T-helper 9 cell (primary cell): Measurements from ENCODE around the gene ENOPH1.
"Not testable (repeated sequence)": the region's sequence is repeated elsewhere in the genome, so short reads cannot be mapped to it uniquely, and the experiment has no call there.

ENCODE experiments used
- DNase-seq: peaks from one replicate; pipeline ENCODE4 v3.0.0-alpha.2; 2020

ENOPH1 gene

DNA sequence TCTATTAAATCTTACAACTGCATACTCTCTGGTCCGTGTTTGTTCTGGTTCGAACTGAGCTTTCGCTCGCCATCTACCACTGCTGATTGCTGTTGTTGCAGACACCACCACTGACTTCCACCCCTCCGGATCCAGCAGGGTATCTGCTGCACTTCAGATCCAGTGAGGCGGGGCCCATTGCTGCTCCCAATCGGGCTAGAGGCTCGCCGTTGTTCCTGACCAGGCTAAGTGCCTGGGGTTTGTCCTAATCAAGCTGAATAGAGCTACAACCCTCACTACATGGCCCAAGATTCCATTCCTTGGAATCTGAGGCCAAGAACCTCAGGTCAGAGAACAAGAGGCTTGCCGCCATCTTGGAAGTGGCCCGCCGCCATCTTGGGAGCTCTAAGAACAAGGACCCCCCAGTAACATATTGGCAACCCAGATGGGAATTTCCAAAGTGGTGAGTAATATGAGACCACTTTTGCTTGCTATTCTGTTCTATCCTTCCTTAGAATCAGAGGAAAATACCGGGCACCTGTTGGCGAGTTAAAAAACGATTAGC lies 43.3 kb downstream of the ENOPH1 start:
- no peak for DNase-seq

DNA sequence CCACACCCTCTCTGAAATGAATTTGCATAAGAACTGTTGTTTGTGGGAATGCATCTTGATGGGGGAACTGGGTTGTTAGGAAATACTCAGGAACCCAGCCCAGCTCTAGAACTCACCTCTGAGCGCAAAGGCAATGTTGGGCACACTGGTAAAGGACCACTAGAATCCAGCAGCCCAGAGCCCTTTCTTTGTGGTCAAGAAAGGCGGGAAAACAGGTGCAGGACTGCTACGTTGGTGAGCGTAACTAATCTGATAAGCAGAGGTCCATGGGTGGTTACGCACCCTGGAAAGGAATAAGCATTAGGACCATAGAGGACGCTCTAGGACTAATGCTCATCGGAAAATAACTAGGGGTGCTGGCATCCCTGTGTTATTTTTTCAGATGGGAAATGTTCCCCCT lies 45.5 kb downstream of the ENOPH1 start:
- not testable (repeated sequence) for DNase-seq

DNA sequence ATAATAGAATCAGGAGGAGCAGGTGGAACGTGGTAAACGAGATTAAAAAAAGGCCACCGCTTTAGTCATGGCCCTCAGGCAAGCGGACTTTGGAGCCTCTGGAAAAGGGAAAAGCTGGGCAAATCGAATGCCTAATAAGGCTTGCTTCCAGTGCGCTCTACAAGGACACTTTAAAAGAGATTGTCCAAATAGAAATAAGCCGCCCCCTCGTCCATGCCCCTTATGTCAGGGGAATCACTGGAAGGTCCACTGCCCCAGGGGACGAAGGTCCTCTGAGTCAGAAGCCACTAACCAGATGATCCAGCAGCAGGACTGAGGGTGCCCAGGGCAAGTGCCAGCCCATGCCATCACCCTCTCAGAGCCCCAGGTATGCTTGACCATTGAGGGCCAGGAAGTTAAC lies 47.1 kb downstream of the ENOPH1 start:
- DNase-seq = not testable (repeated sequence)

DNA sequence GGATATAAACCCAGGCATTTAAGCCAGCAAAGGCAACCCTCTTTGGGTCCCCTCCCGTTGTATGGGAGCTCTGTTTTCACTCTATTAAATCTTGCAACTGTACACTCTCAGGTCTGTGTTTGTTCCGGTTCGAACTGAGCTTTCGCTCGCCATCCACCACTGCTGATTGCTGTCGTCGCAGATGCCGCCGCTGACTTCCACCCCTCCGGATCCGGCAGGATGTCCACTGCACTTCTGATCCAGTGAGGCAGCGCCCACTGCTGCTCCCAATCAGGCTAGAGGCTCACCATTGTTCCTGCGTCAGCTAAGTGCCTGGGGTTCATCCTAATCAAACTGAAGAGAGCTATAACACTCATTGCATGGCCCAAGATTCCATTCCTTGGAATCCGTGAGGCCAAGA lies 49.2 kb downstream of the ENOPH1 start:
- no peak for DNase-seq

DNA sequence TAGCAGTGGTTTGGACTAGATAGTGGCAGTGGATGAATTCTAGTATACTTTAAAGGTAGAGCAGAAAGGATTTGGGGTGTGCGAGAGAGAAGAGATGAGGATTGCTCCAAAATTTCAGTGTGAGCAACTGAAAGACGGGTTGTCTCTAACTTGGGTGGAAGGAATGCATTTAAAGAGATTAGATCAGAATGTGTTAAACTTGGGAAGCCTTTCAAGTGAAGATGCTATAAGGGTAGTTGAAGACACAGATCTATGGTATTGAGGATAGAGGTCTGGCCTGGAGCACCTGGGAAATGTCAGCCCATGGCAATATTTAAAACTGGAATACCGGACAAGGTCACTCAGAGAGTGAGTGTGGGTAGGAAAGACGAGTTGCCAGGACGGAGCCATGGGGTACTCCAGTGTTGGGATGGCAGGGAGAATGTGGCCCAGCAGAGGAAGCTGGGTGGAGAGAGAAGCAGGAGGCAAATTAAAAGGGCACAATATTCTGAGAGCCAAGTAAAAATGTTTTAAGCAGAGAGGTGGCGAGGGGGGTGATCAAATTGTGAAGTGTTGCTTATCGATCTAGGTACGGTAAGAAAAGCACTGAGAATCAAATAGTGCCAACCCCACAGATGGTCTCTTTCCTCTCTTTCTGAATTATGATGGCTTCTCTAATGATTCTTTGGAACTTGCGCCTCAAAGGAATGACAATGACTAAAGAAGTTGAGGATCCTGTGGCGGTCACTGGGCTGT lies 50.5 kb downstream of the ENOPH1 start:
- no peak for DNase-seq

DNA sequence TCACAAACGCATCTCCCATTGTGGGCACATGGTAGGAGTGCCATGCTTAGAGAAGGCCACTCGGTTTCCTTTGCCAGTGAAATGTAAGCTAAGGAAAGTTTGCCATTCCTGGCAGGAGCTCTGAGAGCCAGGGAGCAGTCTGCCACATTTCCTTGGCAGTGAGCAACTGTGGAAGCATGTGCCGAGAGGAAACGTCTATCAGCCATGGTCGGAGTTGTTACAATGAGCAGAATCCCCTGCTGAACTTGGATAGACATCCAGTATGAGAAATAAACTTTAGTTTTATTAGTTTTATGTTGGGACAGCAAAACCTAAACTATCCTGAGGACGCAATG lies 51.1 kb downstream of the ENOPH1 start:
- no peak for DNase-seq

DNA sequence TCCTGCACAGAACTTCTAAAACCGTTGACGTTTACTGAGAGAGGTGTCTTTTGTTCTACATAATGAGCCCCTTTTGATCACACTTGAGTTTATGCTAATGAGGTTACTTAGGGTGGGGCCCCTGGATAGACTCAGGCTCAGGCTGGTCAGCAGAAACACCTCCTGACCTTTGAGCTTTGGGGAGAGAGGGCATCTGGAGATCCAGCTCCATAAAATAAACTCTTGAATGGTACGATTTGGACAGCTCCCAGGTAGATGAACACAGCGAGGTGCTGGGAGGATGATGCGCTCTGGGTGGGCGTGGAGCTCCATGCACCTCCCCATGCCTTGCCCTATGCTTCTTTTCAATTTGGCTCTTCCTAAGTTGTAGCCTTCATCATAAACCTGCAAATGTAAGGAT lies 52.0 kb downstream of the ENOPH1 start:
- no peak for DNase-seq

DNA sequence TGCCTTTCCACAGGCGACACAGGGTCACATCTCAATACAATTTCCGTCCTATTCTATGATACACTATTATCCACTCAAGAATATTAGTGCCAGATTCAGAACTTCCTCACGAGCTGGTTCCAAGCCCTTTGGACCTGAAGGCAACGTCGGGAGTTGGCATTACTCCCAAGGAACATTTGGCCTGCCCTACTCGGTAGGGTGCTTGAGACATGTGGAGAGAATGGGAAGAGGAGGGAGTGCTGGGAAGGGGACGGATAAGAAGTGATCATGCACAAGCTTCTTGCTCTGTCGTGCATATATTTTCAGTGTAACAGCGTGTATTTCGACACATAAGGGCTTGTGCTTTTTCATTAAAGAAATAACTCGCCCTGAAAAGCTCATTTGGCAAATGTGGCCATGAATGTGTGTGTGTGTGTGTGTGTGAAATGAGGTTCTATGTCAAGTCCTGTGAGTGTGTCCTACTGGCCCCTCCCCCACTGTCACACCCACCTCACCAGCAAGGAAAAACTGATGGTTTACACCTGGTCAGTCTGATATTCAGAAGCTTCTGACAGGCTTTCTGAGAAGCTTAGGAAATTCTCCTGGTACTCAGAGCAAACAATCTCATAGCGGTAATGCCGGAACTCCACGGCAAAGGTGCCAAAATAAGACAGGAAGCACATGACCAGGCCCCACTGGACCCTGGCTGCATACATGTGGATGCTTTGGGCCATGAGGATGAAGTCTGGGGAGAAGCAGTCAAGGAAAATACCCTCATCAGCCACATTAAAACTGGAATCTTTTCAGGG lies 54.8 kb downstream of the ENOPH1 start:
- no peak for DNase-seq

DNA sequence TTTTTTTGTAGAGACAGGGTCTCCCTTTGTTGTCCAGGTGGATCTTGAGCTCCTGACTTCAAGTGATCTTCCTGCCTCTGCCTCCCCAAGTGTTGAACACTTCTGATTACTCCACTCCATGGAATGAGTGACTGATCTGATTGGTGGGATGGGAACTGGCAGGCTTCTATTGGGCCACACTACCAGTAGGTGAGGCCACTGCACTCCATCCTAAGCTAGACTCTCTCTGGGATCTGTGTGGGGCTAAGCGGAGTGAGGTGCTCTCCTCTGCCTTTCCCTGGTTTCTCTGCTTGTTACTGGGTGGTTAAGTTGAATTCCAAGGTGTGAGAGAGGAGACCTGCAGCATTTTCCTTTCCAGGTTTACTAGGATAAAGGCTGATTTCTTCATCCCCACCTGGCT lies 58.7 kb downstream of the ENOPH1 start:
- no peak for DNase-seq

DNA sequence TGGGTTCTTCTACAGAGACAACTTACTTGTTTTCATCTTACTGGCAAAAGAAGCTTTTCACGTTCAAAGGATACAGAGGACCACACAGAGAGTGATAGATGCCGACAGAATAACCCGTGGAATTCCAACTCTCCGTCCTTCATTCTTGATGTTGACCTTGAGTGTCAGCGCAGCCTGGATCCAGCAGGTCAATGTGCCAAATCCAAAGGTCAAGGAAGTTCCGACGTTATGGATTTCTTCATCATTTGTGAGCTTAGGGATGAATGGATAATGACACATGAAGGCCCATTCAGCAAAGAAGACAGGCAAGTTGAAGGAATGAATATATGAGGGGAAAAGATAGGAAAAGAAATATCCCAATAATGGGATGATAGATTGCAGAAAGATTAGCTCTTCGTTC lies 59.6 kb downstream of the ENOPH1 start:
- no peak for DNase-seq

DNA sequence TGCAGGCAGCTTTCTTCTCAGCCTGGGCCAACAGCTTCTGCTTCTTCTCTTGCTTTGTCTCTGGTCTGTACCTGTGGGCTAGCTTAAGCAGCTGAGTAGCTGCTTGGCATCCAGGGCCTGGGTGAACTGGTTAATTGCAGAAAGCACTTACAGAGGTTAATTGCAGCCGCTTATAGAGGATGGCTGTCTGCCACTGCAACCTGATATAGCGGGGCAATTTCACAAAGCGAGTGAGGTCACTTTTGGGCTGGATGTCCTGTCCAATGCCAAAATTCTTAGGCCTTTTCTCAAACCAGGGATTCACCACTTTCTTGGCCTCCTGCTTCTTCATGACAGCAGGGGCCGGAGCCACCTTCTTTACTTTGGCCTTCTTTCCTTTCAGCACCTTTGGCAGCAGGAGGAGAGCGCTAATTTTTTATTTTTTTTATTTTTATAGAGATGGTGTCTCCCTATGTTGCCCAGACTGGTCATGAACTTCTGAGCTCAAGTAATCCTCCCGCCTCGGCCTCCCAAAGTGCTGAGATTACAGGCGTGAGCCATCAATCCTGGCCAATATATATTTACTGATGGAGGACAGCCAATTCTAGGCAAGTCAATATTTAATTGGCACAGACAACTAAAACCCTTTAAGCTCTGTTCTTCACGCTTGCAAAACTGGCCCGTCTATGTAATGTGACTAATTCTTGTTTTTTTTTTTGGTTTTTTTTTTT lies 61.0 kb downstream of the ENOPH1 start:
- DNase-seq = no peak

DNA sequence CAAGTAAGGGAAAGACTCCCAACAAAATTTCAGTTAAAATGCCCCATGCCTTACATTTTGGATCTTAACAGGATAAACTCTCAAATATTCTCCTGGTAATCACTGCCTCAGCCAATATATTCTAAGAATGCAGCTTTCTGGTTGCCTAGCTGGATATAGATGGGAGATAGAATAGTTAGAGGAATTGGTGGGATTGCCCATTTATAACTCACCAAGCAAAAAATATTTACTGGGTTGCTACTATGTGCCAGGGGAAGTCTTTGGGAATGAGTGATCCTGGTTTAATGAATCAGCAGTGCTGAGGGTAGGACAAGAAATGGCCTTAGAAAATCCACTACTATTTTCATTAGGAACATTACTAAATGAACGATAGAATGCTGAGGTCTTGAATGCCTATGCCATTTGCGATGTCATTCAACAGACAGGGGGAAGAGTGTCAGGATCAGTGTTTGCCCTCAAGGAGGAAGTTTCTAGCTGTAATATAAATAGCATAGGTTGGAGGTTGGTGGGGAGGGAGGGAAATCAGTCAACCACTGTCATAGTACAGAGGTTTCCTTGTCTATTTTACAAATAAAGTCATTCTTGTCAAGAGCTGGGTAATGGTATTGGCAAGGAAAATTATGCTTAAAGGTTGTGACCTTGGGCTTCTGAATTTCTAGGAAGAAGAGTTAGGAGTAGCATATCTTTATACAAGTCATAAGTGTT lies 63.5 kb downstream of the ENOPH1 start:
- DNase-seq = no peak

DNA sequence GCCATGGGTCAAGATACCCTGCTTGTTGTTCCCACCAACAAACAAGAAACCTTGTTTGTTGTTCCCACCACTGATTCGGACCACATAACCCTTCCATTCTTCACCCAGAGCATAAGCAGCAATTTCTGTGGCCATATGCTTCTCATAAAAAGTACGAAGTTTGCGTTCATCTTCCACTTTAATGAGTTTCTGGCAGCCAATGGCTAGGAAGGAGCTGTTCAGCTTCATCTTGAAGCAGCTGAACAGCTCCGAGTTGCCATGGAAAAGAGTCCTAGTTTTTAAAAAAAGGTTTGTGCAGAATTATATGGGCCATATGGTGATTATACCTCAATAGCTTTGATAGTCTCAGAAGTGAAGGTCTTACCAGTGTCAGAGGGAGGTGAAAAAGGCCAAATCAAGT lies 65.3 kb downstream of the ENOPH1 start:
- no peak for DNase-seq

DNA sequence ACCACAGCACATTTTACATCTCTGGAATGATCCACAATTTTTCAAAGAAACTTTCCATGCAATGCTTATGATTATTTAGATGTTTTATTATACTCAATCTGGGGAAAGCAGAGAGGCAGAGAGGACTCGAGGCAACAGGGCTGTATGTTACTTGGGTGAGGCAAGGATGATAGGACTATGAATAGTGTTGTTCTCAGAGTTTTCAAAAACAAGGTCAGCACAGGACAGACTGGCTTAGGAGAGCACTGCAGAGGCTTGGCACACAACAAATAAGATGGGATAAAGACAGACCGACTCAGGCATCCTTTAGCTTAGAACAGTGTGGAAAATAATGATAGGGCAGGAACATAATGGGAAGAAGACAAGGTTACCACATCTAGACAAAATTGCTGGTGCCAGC lies 66.0 kb downstream of the ENOPH1 start:
- no peak for DNase-seq

DNA sequence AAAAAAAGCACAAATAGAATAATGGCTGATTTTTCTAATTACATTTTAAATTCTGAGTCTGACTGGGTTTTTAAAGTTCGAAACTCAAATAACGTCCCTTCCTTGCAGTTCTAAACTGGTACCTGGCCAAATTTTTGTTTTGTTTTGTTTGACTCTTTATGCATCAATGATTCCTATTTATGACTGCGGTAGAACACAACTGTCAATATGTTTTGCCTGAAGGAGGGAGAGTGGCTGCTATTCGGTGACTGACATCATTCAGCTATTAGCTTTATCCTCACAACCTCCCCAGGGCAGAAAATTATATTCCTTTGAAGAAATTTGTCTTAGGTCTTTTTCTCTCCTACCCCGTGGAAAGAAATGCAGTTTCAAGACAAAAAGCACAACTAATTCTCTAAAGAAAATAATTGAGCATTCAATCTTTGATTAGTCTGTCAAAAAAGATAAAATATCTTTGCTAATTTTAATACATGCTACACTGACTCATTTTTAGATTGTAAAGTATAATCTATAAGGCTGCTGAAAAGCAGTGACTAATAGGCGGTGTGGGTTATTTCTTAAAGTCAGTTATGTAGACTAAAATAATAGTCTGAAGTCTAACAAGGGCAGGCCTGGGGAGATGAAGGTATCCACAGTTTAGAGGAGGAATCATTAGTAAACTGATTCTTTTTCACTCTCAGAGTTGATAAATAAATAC lies 69.5 kb downstream of the ENOPH1 start:
- no peak for DNase-seq

DNA sequence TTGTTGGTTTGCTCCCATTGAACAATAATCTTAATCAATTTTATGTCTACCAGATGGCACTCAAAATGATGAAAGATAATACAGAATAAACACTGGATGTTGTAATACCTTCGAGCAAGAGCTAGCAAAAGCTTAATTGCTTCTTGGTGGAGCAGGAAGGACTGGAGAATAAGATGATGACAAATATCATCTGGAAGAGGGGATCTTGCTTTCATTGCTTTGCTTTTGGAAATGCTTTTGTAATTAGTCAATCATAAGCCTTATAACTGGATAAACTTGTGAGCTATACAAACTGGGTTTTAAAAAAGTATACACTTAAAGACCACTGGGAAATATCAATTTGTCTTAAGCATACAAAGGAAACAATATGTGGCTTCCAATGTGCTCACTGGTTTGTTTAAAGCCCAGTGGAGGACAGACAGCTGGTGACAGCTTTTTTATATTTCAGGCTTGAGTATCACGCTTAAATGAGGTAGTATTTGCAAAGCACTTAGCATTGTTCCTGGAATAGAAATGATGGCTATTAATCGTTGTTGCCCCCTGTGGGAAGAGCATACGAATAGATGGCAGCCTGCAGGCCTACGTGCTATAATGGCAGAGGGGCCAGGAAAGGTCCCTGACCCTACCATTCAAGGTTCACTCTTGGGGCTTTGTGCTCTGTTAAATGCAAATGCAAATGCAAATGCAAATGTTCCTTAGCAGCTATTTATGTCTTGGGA lies 70.2 kb downstream of the ENOPH1 start:
- DNase-seq = no peak

DNA sequence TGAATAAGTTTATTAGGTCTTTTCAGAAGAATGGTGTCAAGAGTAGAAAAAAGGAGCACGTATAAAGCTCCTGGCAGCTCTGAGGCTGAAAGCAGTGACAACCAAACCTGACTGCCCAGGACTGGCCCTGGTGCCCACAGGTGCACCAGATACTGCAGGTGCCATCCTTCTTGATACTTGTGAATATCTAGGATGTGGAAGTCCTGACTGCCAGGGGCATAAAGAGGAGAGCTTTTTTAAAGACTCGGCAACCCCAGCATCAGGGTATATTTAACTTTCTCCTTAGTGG lies 70.7 kb downstream of the ENOPH1 start:
- no peak for DNase-seq

DNA sequence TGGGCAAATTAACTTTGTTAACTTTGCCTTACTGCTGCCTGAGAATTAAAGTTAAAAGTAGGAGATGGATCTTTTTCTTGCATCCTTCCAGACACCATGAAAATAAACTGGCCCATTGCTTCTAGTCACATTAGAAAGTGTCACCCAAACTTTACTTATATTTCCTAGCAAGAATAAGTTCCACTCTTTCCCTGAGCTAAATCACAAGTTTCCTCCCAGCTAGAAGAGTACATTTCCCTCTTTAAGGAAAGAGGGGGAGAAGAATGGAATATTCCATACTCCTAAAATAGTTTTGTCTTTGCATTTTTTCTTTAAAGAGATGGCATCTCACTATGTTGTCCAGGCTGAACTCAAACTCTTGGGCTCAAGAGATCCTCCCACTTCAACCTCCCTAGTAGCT lies 77.6 kb downstream of the ENOPH1 start:
- no peak for DNase-seq

DNA sequence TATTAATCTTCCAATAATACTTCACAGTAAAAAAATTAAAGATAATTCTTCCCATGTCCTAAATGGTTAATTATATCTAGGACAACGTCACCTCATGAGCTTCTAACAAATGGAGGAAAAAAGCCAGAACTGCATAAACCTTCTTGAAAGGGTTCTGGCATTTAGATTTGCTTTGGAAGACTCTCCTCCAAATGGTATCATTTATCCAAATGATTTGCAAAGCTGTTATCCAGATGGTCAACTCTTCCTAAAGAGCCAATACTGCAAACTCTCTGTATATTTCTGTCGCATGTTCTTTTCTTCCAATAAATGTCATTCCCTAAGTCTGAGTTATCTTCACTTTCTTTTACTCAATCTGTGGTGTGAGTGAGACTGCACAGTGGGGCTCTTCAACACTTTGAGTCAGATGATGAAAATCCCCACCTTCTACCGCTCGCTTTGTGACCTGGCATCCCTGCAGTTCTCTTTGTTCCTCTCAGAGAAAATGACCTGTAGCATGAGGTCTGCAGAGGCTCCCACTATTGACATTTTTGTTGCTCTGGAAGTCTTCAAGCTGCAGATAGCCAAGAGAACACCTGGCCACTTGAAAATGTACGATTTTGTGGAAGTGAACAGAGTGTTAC lies 78.5 kb downstream of the ENOPH1 start:
- no peak for DNase-seq

DNA sequence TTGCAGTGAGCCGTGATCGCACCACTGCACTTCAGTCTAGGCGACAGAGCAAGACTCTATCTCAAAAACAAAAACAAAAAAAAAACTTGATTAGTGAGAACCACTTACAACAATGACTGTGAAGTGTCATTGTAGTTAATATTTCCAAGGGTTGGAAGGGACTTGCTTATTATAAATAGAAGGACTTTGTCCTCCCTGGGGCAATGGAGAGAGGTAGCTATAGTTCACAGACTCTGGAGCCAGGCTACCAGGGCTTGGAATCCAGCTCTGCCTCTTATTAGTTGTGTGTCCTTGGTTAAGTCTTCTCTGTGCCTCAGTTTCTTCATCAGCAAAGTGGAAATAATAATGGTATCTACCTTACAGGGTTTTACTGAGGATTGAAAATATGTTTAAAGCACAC lies 79.8 kb downstream of the ENOPH1 start:
- DNase-seq = no peak
